CD14-positive monocyte (primary cell): ENCODE measurements around the gene STK32C. TPM values are rescaled to one million over a fixed set of nuclear protein-coding genes. Genes with fewer than 3 reads are reported as not detected.

ENCODE experiments used
- DNase-seq, 3 donors: peaks; one replicate each; pipeline ENCODE4 v3.0.0-alpha.2; 2011 to 2022
- H2AFZ ChIP-seq: 2 replicates; pipeline ENCODE4 v1.6.0; 2012; ENCODE audit warnings: mild to moderate bottlenecking, low read depth, low read length, inconsistent platforms; ENCODE audit not compliant: insufficient read depth, poor library complexity, severe bottlenecking
- H3K27ac ChIP-seq, 2 donors: 1 replicate in 1 of 2; 2 replicates in 1 of 2; pipeline ENCODE4 v1.5.1; 2012 to 2013; ENCODE audit warnings: low read length in 2 of 2, control low read depth in 1 of 2, inconsistent platforms in 1 of 2, low read depth in 1 of 2, mild to moderate bottlenecking in 1 of 2
- H3K27me3 ChIP-seq, 2 donors: one replicate each; pipeline versions ENCODE4 v1.6.0 to v1.6.1; 2011 to 2013; ENCODE audit warnings: low read length in 2 of 2; ENCODE audit not compliant: control insufficient read depth in 2 of 2, insufficient read depth in 2 of 2
- H3K36me3 ChIP-seq, 2 donors: replicated peaks in 1 of 2; 1 replicate in 1 of 2; 2 replicates in 1 of 2; pipeline versions ENCODE4 v1.5.1 to v1.6.1; 2012 to 2013; ENCODE audit warnings: low read length in 2 of 2, control low read depth in 1 of 2, inconsistent platforms in 1 of 2, mild to moderate bottlenecking in 1 of 2; ENCODE audit not compliant: insufficient read depth in 2 of 2, control insufficient read depth in 1 of 2
- H3K4me1 ChIP-seq, 2 donors: 1 replicate in 1 of 2; 2 replicates in 1 of 2; pipeline versions ENCODE4 v1.5.1 to v1.6.1; 2012 to 2013; ENCODE audit warnings: low read length in 2 of 2, control low read depth in 1 of 2, inconsistent platforms in 1 of 2, mild to moderate bottlenecking in 1 of 2, moderate library complexity in 1 of 2; ENCODE audit not compliant: insufficient read depth in 2 of 2, control insufficient read depth in 1 of 2
- H3K4me2 ChIP-seq: replicated peaks from 2 replicates; pipeline ENCODE3; 2012; ENCODE audit warnings: low read length, moderate library complexity, mild to moderate bottlenecking; ENCODE audit not compliant: poor library complexity, severe bottlenecking; ENCODE audit errors: extremely low read depth
- H3K4me3 ChIP-seq, 3 experiments: fragments of 200-600 bp in 1 of 3; sonication (generic) in 1 of 3; replicated peaks in 1 of 3; 1 replicate in 2 of 3; 2 replicates in 1 of 3; pipeline ENCODE4 v1.5.1; 2011 to 2013; ENCODE audit warnings: low read length in 3 of 3, mild to moderate bottlenecking in 3 of 3, control low read depth in 2 of 3, low read depth in 2 of 3, inconsistent platforms in 1 of 3, moderate library complexity in 1 of 3
- H3K79me2 ChIP-seq: 2 replicates; pipeline ENCODE4 v1.6.0; 2012; ENCODE audit warnings: mild to moderate bottlenecking, control low read depth, inconsistent platforms, low read length, moderate library complexity; ENCODE audit not compliant: insufficient read depth
- H3K9ac ChIP-seq: 2 replicates; pipeline ENCODE4 v1.6.0; 2017; ENCODE audit warnings: low read length, mild to moderate bottlenecking; ENCODE audit not compliant: insufficient read depth, poor library complexity, severe bottlenecking
- H3K9me3 ChIP-seq, 2 donors: replicated peaks in 1 of 2; 1 replicate in 1 of 2; 2 replicates in 1 of 2; pipeline versions ENCODE4 v1.5.1 to v1.6.1; 2012 to 2013; ENCODE audit warnings: low read length in 2 of 2, control low read depth in 1 of 2; ENCODE audit not compliant: control insufficient read depth in 1 of 2, insufficient read depth in 1 of 2
- H4K20me1 ChIP-seq: 2 replicates; pipeline ENCODE4 v1.6.0; 2012; ENCODE audit warnings: mild to moderate bottlenecking, low read length, control low read depth, moderate library complexity; ENCODE audit not compliant: insufficient read depth
- H3K27ac Mint-ChIP-seq, 7 donors: one replicate each; pipeline ENCODE4 v1.8.0; 2020; ENCODE audit warnings: mild to moderate bottlenecking in 7 of 7, mixed read lengths in 7 of 7, moderate library complexity in 6 of 7, inconsistent platforms in 2 of 7
- H3K27me3 Mint-ChIP-seq, 3 donors: one replicate each; pipeline ENCODE4 v1.8.0; 2021 to 2022; ENCODE audit warnings: low read depth in 3 of 3, mild to moderate bottlenecking in 3 of 3, mixed read lengths in 3 of 3, moderate library complexity in 3 of 3, inconsistent platforms in 1 of 3
- H3K36me3 Mint-ChIP-seq, 2 donors: one replicate each; pipeline ENCODE4 v1.8.0; 2020; ENCODE audit warnings: mixed read lengths in 2 of 2, inconsistent platforms in 1 of 2, mild to moderate bottlenecking in 1 of 2
- H3K4me1 Mint-ChIP-seq: one replicate; pipeline ENCODE4 v1.8.0; 2020; ENCODE audit warnings: mild to moderate bottlenecking, mixed read lengths
- H3K4me3 Mint-ChIP-seq, 2 donors: one replicate each; pipeline ENCODE4 v1.8.0; 2020; ENCODE audit warnings: mild to moderate bottlenecking in 2 of 2, mixed read lengths in 2 of 2, moderate library complexity in 1 of 2
- H3K9me3 Mint-ChIP-seq, 7 donors: one replicate each; pipeline ENCODE4 v1.8.0; 2020 to 2022; ENCODE audit warnings: mixed read lengths in 7 of 7, mild to moderate bottlenecking in 6 of 7, moderate library complexity in 6 of 7, inconsistent platforms in 2 of 7
- WGBS: methylation state at CpG from one replicate; pipeline ENCODE4 v1.1.5; 2013; ENCODE audit warnings: missing lambda C conversion rate; ENCODE audit not compliant: insufficient coverage; 5-methylcytosine and 5-hydroxymethylcytosine counted together
- intact Hi-C, 2 donors: fragments of 100-400 bp; cut with micrococcal nuclease; formaldehyde crosslinking; loops; one replicate each; pipeline versions ENCODE4 v1.15.0 to v1.15.1; 2023
- polyA plus RNA-seq, 3 donors: library from polyadenylated mRNA; depleted of rRNA in 1 of 3; unstranded in 2 of 3; stranded (reverse) in 1 of 3; fragments of 300-500 nt in 2 of 3; fragments of >200 nt in 1 of 3; fragmentation: Illumina TruSeq in 2 of 3; gene quantifications; 1 replicate in 2 of 3; 2 replicates in 1 of 3; pipeline ENCODE4 v1.2.3, GENCODE V29; 2012 to 2021
- TF ChIP-seq, protein P1 (sequence below): fragments of 200-600 bp; IDR thresholded peaks from one replicate; pipeline ENCODE4 v1.8.0; 2022; ENCODE audit warnings: antibody characterized with exemption, mild to moderate bottlenecking

The STK32C gene
- polyA plus RNA-seq, 3 donors = 13.6 to 22.8 (median 18.4) TPM

DNA sequence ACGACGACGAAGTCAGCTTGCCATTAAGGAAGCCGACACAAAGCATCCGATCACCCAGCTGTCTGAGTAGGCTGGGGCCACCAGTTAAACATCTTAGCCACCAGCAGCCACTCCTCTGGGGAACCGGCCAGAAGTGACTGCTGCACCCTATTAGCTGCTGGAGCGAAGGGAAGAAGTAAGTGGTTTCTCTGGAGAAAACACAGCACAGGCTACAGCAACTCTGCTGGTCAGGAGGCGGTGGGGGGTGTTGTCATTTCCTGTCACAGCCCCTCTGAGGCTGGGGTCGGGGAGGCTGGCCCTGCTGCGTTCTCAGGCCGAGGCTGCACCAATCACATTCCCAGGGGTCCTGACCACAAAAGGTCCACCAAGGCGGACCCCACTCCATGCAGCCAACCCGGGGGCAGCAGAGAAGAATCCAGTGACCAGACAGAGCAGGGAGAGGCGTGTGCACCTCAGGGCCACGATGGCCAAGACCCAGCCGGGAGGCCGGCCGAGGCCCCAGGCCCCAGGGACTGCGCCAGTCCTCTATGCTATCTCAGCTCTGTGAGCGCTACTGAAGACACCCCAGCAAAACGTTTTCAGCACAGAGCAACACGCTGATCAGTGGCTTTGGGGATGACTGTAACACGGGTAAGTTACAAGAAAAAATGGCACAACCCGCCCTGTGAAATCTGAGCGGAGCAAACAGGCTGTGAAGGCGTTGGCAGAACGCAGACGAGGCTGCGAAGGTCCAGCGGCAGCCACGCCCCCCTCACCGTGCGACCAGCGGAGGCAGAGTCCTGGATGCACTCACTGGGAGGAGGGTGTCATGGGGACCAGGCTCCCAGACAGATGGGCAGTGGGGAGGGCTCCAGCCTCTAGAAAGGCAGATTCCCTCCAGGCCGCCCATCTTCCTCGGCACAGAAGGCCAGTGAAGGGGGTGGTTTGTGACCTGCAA is 24.8 kb downstream of the STK32C start:
- TF ChIP-seq, protein P1, sequence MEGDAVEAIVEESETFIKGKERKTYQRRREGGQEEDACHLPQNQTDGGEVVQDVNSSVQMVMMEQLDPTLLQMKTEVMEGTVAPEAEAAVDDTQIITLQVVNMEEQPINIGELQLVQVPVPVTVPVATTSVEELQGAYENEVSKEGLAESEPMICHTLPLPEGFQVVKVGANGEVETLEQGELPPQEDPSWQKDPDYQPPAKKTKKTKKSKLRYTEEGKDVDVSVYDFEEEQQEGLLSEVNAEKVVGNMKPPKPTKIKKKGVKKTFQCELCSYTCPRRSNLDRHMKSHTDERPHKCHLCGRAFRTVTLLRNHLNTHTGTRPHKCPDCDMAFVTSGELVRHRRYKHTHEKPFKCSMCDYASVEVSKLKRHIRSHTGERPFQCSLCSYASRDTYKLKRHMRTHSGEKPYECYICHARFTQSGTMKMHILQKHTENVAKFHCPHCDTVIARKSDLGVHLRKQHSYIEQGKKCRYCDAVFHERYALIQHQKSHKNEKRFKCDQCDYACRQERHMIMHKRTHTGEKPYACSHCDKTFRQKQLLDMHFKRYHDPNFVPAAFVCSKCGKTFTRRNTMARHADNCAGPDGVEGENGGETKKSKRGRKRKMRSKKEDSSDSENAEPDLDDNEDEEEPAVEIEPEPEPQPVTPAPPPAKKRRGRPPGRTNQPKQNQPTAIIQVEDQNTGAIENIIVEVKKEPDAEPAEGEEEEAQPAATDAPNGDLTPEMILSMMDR = no peak
- H3K4me3 ChIP-seq = no peak overlapping the region
- WGBS = 93% methylated on average over 32 of the region's 36 CpGs
- Mint-ChIP-seq H3K4me3 (peak overlapping the region in 1 of 2 donors; percentile 24), H3K9me3 (peaks cover 0 to 10% (median 3%) of the 10 kb centered on the region in 7 donors), H3K27me3 (peaks cover 8 to 12% (median 9%) of the 10 kb centered on the region in 3 donors), H3K36me3 (no peaks in the 10 kb centered on the region), H3K4me1 (peaks cover 9% of the 10 kb centered on the region), H3K27ac (peak overlapping the region in 2 of 7 donors; percentile 46 to 64)
- intact Hi-C loops = no loop called here
- no peak for DNase-seq
- H2AFZ ChIP-seq = no peak overlapping the region
- H3K36me3 ChIP-seq = no peaks in the 10 kb centered on the region
- no peaks in the 10 kb centered on the region for H3K79me2 ChIP-seq
- no peaks in the 10 kb centered on the region for H3K9me3 ChIP-seq
- H3K27ac ChIP-seq = no peak overlapping the region
- no peaks in the 10 kb centered on the region for H3K27me3 ChIP-seq
- H3K4me1 ChIP-seq = no peaks in the 10 kb centered on the region
- H4K20me1 ChIP-seq = peaks cover 60% of the 10 kb centered on the region
- H3K9ac ChIP-seq = no peak overlapping the region
- H3K4me2 ChIP-seq = no peak overlapping the region

DNA sequence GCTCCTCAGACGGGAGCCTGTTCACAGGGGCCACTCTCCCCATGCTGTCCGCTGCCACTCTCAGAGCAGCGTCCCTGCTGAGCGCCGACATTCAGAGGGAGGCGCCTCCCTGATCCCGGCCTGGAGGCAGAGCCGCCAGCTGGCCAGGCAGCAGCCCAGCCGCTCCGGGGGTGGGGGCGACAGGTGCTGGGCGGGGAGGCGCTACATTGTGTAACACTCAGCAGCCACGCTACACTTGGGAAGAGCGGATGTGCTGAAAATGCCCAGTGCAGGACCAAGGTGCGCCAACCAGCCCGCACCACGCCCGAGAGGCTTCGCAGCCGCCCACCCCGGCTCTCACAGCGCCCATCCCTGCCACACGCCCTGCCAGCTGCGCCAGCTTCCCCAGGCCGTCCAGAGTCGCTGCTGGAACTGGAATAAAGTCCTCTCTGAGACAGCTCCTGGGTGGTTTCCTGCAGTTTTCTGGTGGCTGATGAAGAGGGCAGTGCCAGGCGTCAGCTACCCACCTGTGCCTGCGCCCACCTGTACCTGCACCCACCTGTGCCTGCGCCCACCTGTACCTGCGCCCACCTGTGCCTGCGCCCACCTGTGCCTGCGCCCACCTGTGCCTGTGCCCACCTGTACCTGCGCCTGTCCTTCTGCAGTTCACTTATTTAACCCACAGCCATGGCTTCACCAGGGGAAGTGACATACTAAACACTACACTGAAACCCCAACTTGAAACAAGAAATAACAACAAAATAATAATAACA is 25.7 kb downstream of the STK32C start:
- Histone ChIP-seq H3K4me3 (no peak overlapping the region), H3K9me3 (no peaks in the 10 kb centered on the region)
- peaks cover 9% of the 10 kb centered on the region for H3K4me1 Mint-ChIP-seq

More for the DNA sequence above, 25.7 kb downstream of the STK32C start:
- Histone ChIP-seq H3K36me3 (no peaks in the 10 kb centered on the region), H3K9ac (no peak overlapping the region), H2AFZ (no peak overlapping the region), H3K27me3 (no peaks in the 10 kb centered on the region), H4K20me1 (peaks cover 69% of the 10 kb centered on the region), H3K27ac (no peak overlapping the region), H3K79me2 (no peaks in the 10 kb centered on the region), H3K4me2 (no peak overlapping the region), H3K4me1 (no peaks in the 10 kb centered on the region)
- peaks cover 0 to 10% (median 3%) of the 10 kb centered on the region in 7 donors for H3K9me3 Mint-ChIP-seq
- intact Hi-C loops = no loop called here
- H3K4me3 Mint-ChIP-seq = no peak overlapping the region
- peak overlapping the region in 1 of 7 donors; percentile 64 for H3K27ac Mint-ChIP-seq
- DNase-seq = no peak
- no peaks in the 10 kb centered on the region for H3K36me3 Mint-ChIP-seq
- H3K27me3 Mint-ChIP-seq = peaks cover 8 to 10% (median 9%) of the 10 kb centered on the region in 3 donors
- whole genome bisulfite sequencing = 90% methylated on average over 33 of the region's 34 CpGs
- TF ChIP-seq, protein P1 = no peak
